GM21786 (cell line): ENCODE measurements around the gene PRKAR2B.
"Not testable (repeated sequence)": the region's sequence is repeated elsewhere in the genome, so short reads cannot be mapped to it uniquely, and the experiment has no call there.

Experiments
- ATAC-seq: cut with Tn5 transposase; IDR thresholded peaks from one replicate; pipeline ENCODE4 v1.9.1; 2021; ENCODE audit not compliant: unreplicated experiment

The PRKAR2B gene

GRCh38 chr7:107026166-107026565, 18.3 kb upstream of the PRKAR2B start:
- no peak for ATAC-seq

- no peak for ATAC-seq
These were observed 17.3 kb upstream of the PRKAR2B start for GRCh38 chr7:107027208-107027607.

- ATAC-seq, result no peak
These were observed 15.3 kb upstream of the PRKAR2B start for GRCh38 chr7:107029061-107029763.

GRCh38 chr7:107029764-107030286, 14.7 kb upstream of the PRKAR2B start:
- no peak for ATAC-seq

GRCh38 chr7:107032050-107032449, 12.5 kb upstream of the PRKAR2B start:
- ATAC-seq, result no peak

GRCh38 chr7:107032720-107033438, 11.6 kb upstream of the PRKAR2B start:
- no peak for ATAC-seq

GRCh38 chr7:107034553-107034952, 10.0 kb upstream of the PRKAR2B start:
- no peak for ATAC-seq

- no peak for ATAC-seq
These were observed 9.1 kb upstream of the PRKAR2B start for GRCh38 chr7:107035446-107035845.

- no peak for ATAC-seq
These were observed 8.0 kb upstream of the PRKAR2B start for GRCh38 chr7:107036535-107036934.

GRCh38 chr7:107037717-107038603, 6.5 kb upstream of the PRKAR2B start:
- ATAC-seq, result no peak

- no peak for ATAC-seq
These were observed 5.2 kb upstream of the PRKAR2B start for GRCh38 chr7:107039199-107039900.

- ATAC-seq, result no peak
These were observed 3.4 kb upstream of the PRKAR2B start for GRCh38 chr7:107041097-107041496.

GRCh38 chr7:107041764-107042163, 2.7 kb upstream of the PRKAR2B start:
- not testable (repeated sequence) for ATAC-seq

- not testable (repeated sequence) for ATAC-seq
These were observed 2.1 kb upstream of the PRKAR2B start for GRCh38 chr7:107042326-107042910.

GRCh38 chr7:107043491-107043890, 1.0 kb upstream of the PRKAR2B start:
- ATAC-seq, result no peak

GRCh38 chr7:107043921-107044346, 571 bp upstream of the PRKAR2B start:
- no peak for ATAC-seq

- ATAC-seq, result no peak
These were observed 873 bp downstream of the PRKAR2B start for GRCh38 chr7:107045195-107045960.

- no peak for ATAC-seq
These were observed 1.5 kb downstream of the PRKAR2B start for GRCh38 chr7:107045980-107046379.

GRCh38 chr7:107046491-107047259, 2.2 kb downstream of the PRKAR2B start:
- ATAC-seq, result no peak
